Heart left ventricle (tissue), 13 donors: ENCODE results near the gene TINCR.

Experiments used
- CTCF ChIP-seq, 12 donors: fragments of 200-600 bp; sonication (generic) in 4 of 12; IDR thresholded peaks; one replicate each; pipeline versions ENCODE4 v1.5.0 to v1.8.0; 2018 to 2022; ENCODE audit warnings: antibody characterized with exemption in 12 of 12, mild to moderate bottlenecking in 5 of 12
- POLR2A ChIP-seq, 2 donors: fragments of 450-650 bp; IDR thresholded peaks; one replicate each; pipeline ENCODE4 v1.6.1; 2017; ENCODE audit warnings: antibody characterized with exemption in 2 of 2, mild to moderate bottlenecking in 2 of 2, moderate library complexity in 2 of 2
- donor health status: ischemic (EF 13 %, LVEDD 7.1; RV severe dilation, severe dysfunction).
- donor health status: DM: no; HTN: yes; CAD: no.
- donor health status: DM: no; HTN: no; CAD: no.
- donor health status: ischemic (EF 25% LVEDD 6.9; RV normal size, moderate dysfunction).
- donor health status: ischemic (EF 25% LVEDD 5.7; RV mildly dilated, moderate dysfunction).
- donor health status: ischemic (EF 35%, LVEDD 5.7; RV mildly dilated, moderate dysfunction).
- donor health status: nonischemic (EF 11% LVEDD 7.7; RV severe dilation, severe dysfunction).
- donor health status: DM: yes; HTN: yes; CAD: no.
- donor health status: PGD.
- donor health status: ischemic (EF 29% LVEDD 5.4; RV normal size, mild dysfunction).
- donor health status: nonischemic (EF 23%, LVEDD 6.1; RV moderate dilation, normal function).

GRCh38 chr19:5575590-5575989, 7.8 kb upstream of the TINCR start:
- TF ChIP-seq POLR2A (IDR thresholded peaks at IDR 0.05) (no peak), CTCF (IDR thresholded peaks at IDR 0.05) (no peak)
